K562 (cell line): Measurements from ENCODE around the gene SYMPK. TPM values are rescaled to one million over a fixed set of nuclear protein-coding genes. Genes with fewer than 3 reads are reported as not detected.
A peak's percentile ranks its signal among the peaks of the same experiment; 100 is the strongest.

ENCODE experiments used
- CBX3 ChIP-seq, 2 experiments: IDR thresholded peaks; 1 replicate in 1 of 2; 2 replicates in 1 of 2; pipeline ENCODE4 v1.6.1; 2012; ENCODE audit warnings: inconsistent platforms in 2 of 2, low read length in 2 of 2, borderline replicate concordance in 1 of 2, control low read depth in 1 of 2
- CHD4 ChIP-seq: fragments of 200-600 bp; sonication (generic); IDR thresholded peaks from 3 replicates; pipeline ENCODE4 v1.6.1; 2012; ENCODE audit warnings: low read depth, mild to moderate bottlenecking, mixed read lengths, low read length, inconsistent platforms; ENCODE audit not compliant: insufficient read depth, insufficient replicate concordance, poor library complexity, severe bottlenecking
- CREM ChIP-seq: IDR thresholded peaks from 2 replicates; pipeline ENCODE4 v1.6.1; 2014; ENCODE audit warnings: antibody characterized with exemption, low read depth
- HDAC8 ChIP-seq: fragments of 450-650 bp; IDR thresholded peaks from 2 replicates; pipeline ENCODE4 v1.6.1; 2016; ENCODE audit warnings: mild to moderate bottlenecking, missing genetic modification characterization, moderate library complexity, missing compliant biosample characterization
- HNRNPH1 ChIP-seq: fragments of 200-400 bp; formaldehyde crosslinking; optimal IDR thresholded peaks from 2 replicates; pipeline ENCODE3; 2017; ENCODE audit warnings: low read depth, mild to moderate bottlenecking, low read length, moderate library complexity
- IFI16 ChIP-seq: fragments of 250-450 bp; sonication (Bioruptor Pico); IDR thresholded peaks from 2 replicates; pipeline ENCODE4 v2.1.2; 2022; ENCODE audit warnings: mild to moderate bottlenecking, inconsistent platforms
- JUN ChIP-seq, 2 experiments: sonication (generic) in 1 of 2; formaldehyde crosslinking in 1 of 2; IDR thresholded peaks; 2 replicates each; pipeline versions ENCODE4 v1.6.1 to v1.8.0; 2012 to 2022; ENCODE audit warnings: borderline replicate concordance in 2 of 2, mild to moderate bottlenecking in 2 of 2, improper control_type of control experiment in 1 of 2, low read depth in 1 of 2, low read length in 1 of 2, missing genetic modification reagents in 1 of 2
- KDM4B ChIP-seq, 2 experiments: fragments of 450-650 bp in 1 of 2; sonication (generic) in 1 of 2; IDR thresholded peaks; 2 replicates each; pipeline ENCODE4 v1.6.1; 2016 to 2017; ENCODE audit warnings: borderline replicate concordance in 2 of 2, antibody characterized with exemption in 1 of 2, low read depth in 1 of 2, mild to moderate bottlenecking in 1 of 2
- LARP7 ChIP-seq: fragments of 450-650 bp; IDR thresholded peaks from 2 replicates; pipeline ENCODE4 v1.6.1; 2016
- NFATC3 ChIP-seq: fragments of 450-650 bp; IDR thresholded peaks from 2 replicates; pipeline ENCODE4 v1.6.1; 2017; ENCODE audit warnings: mild to moderate bottlenecking
- RBM17 ChIP-seq: fragments of 200-400 bp; formaldehyde crosslinking; IDR thresholded peaks from 2 replicates; pipeline ENCODE4 v1.6.1; 2017; ENCODE audit warnings: low read depth, mild to moderate bottlenecking, low read length, borderline replicate concordance
- RBM22 ChIP-seq: fragments of 200-400 bp; formaldehyde crosslinking; IDR thresholded peaks from 2 replicates; pipeline ENCODE4 v1.6.1; 2018; ENCODE audit warnings: low read length, low read depth; ENCODE audit not compliant: poor library complexity, severe bottlenecking
- VEZF1 ChIP-seq: fragments of 200-800 bp; sonication (Bioruptor generic); IDR thresholded peaks from 2 replicates; pipeline ENCODE4 v1.6.1; 2017; ENCODE audit warnings: missing genetic modification characterization, missing compliant biosample characterization
- ZBTB40 ChIP-seq, 2 experiments: fragments of 450-650 bp in 1 of 2; sonication (generic) in 1 of 2; formaldehyde crosslinking in 1 of 2; IDR thresholded peaks; 2 replicates each; pipeline versions ENCODE4 v1.7.1 to v1.9.0; 2016 to 2022; ENCODE audit warnings: inconsistent platforms in 1 of 2, mild to moderate bottlenecking in 1 of 2, missing genetic modification reagents in 1 of 2
- ZNF436 ChIP-seq: fragments of 250-450, 450-650 bp; sonication (Bioruptor Pico); formaldehyde crosslinking; IDR thresholded peaks from 2 replicates; pipeline ENCODE4 v1.7.0; 2020; ENCODE audit warnings: mild to moderate bottlenecking
- ZNF668 ChIP-seq: fragments of 250-450 bp; sonication (Bioruptor Pico); IDR thresholded peaks from 2 replicates; pipeline ENCODE4 v1.8.0; 2022; ENCODE audit warnings: mild to moderate bottlenecking, inconsistent platforms
- polyA plus RNA-seq, 8 experiments: library from polyadenylated mRNA; depleted of rRNA in 4 of 8; stranded (reverse) in 5 of 8; unstranded in 3 of 8; fragments of >200 nt; fragmentation: Nextera tagmentation in 2 of 8; fragmentation: Illumina TruSeq in 1 of 8; extraction: Ambion mirVana in 2 of 8; extraction: Trizol in 1 of 8; gene quantifications; 2 replicates each; pipeline versions ENCODE4 v1.2.1 to v1.2.3, GENCODE V29; 2011 to 2014; ENCODE audit warnings: inconsistent platforms in 1 of 8, missing spikeins in 1 of 8
- total RNA-seq, 7 experiments: library from RNA; depleted of rRNA in 6 of 7; stranded (reverse); fragments of >200 nt in 6 of 7; fragmentation: Illumina TruSeq in 2 of 7; extraction: Trizol in 2 of 7; gene quantifications; 2 replicates each; pipeline versions ENCODE4 v1.2.1 to v1.2.3, GENCODE V29; 2011 to 2021; ENCODE audit warnings: low replicate concordance in 1 of 7

SYMPK gene
- total and polyA plus RNA-seq, 9 of the 15 experiments (the other 6 are each of a cell fraction or from before 2014, with no cell fraction given): 0.73 to 95.5 (median 58.4) TPM

- TF ChIP-seq RBM22 (peak; percentile 51), LARP7 (no peak), ZBTB40 (IDR thresholded peaks at IDR 0.05) (no peak), ZBTB40 (CRISPR knock-in tag; IDR thresholded peaks at IDR 0.05) (no peak), CREM (peak; percentile 24), HNRNPH1 (no peak), JUN (IDR thresholded peaks at IDR 0.05; ENCODE audit: borderline replicate concordance, low read depth, low read length) (peak; percentile 47; the same call in 1 of the 2 replicates), JUN (CRISPR knock-in tag; IDR thresholded peaks at IDR 0.05; ENCODE audit: borderline replicate concordance) (no peak), ZNF436 (CRISPR knock-in tag) (no peak), ZNF668 (CRISPR knock-in tag) (no peak), CBX3 (IDR thresholded peaks at IDR 0.05; ENCODE audit: borderline replicate concordance in 1 of 2, low read length in 2 of 2) (peak in 1 of 2 experiments; percentile 79; a peak in 1 of 3 replicates), VEZF1 (CRISPR knock-in tag) (peak; percentile 99), HDAC8 (tag) (no peak), RBM17 (no peak), CHD4 (peak; percentile 99), IFI16 (CRISPR knock-in tag) (no peak), KDM4B (IDR thresholded peaks at IDR 0.05; ENCODE audit: borderline replicate concordance in 2 of 2, low read depth in 1 of 2) (no peak), NFATC3 (no peak)
These were observed 1.1 kb upstream of the SYMPK start, which contains the start of gene FOXA3 (continued) for GRCh38 chr19:45863840-45864628.
